Glutamatergic neuron (in vitro differentiated cells): Measurements from ENCODE around the gene LRRC56. TPM values are rescaled to one million over a fixed set of nuclear protein-coding genes. Genes with fewer than 3 reads are reported as not detected.

ENCODE experiments used
- DNase-seq: peaks from one replicate; pipeline ENCODE4 v3.0.0; 2022
- H3K27ac Mint-ChIP-seq: one replicate; pipeline ENCODE4 v1.8.0; 2020; ENCODE audit warnings: mild to moderate bottlenecking, mixed read lengths, inconsistent platforms; ENCODE audit not compliant: unreplicated experiment
- H3K27me3 Mint-ChIP-seq: one replicate; pipeline ENCODE4 v1.8.0; 2020; ENCODE audit warnings: mild to moderate bottlenecking, moderate library complexity, mixed read lengths, inconsistent platforms; ENCODE audit not compliant: unreplicated experiment
- H3K36me3 Mint-ChIP-seq: one replicate; pipeline ENCODE4 v1.8.0; 2020; ENCODE audit warnings: mild to moderate bottlenecking, mixed read lengths, inconsistent platforms; ENCODE audit not compliant: unreplicated experiment
- H3K4me1 Mint-ChIP-seq: one replicate; pipeline ENCODE4 v1.8.0; 2020; ENCODE audit warnings: mild to moderate bottlenecking, low read depth, mixed read lengths, inconsistent platforms; ENCODE audit not compliant: unreplicated experiment
- H3K4me3 Mint-ChIP-seq: one replicate; pipeline ENCODE4 v1.8.0; 2020; ENCODE audit warnings: mild to moderate bottlenecking, mixed read lengths, inconsistent platforms; ENCODE audit not compliant: unreplicated experiment
- H3K9me3 Mint-ChIP-seq: one replicate; pipeline ENCODE4 v1.8.0; 2020; ENCODE audit warnings: mild to moderate bottlenecking, moderate library complexity, mixed read lengths, inconsistent platforms; ENCODE audit not compliant: unreplicated experiment
- CTCF ChIP-seq: fragments of 200-600 bp; sonication (generic); IDR thresholded peaks from one replicate; pipeline ENCODE4 v1.5.0; 2021; ENCODE audit not compliant: partially characterized antibody, unreplicated experiment
- total RNA-seq: library from RNA; stranded (reverse); fragmentation: NEBNext Ultra II Directional; extraction: Animal tissue kit (Norgen Biotek cat#: 25700); gene quantifications from one replicate; pipeline ENCODE4 v1.2.1, GENCODE V29; 2021; ENCODE audit not compliant: unreplicated experiment

LRRC56 gene
- total RNA-seq, 1 donor from 2014 or later: 2.6 TPM

GRCh38 chr11:518463-519202 lies 18.7 kb upstream of the LRRC56 start:
- H3K9me3 Mint-ChIP-seq: peaks cover 14% of the 10 kb centered on the region
- H3K4me1 Mint-ChIP-seq: no peaks in the 10 kb centered on the region
- TF ChIP-seq CTCF: peak; percentile 99
- H3K27ac Mint-ChIP-seq: peak overlapping the region; percentile 33
- H3K27me3 Mint-ChIP-seq: peaks cover 7% of the 10 kb centered on the region
- DNase-seq: peak; percentile 74
- peaks cover 22% of the 10 kb centered on the region for H3K36me3 Mint-ChIP-seq
- H3K4me3 Mint-ChIP-seq: no peak overlapping the region

GRCh38 chr11:520428-521176 lies 16.7 kb upstream of the LRRC56 start:
- peaks cover 18% of the 10 kb centered on the region for H3K36me3 Mint-ChIP-seq
- no peaks in the 10 kb centered on the region for H3K4me1 Mint-ChIP-seq
- H3K9me3 Mint-ChIP-seq: peaks cover 11% of the 10 kb centered on the region
- H3K27ac Mint-ChIP-seq: no peak overlapping the region
- H3K27me3 Mint-ChIP-seq: peaks cover 7% of the 10 kb centered on the region
- no peak for TF ChIP-seq CTCF
- no peak for DNase-seq
- no peak overlapping the region for H3K4me3 Mint-ChIP-seq

GRCh38 chr11:521177-521688 lies 16.1 kb upstream of the LRRC56 start:
- Mint-ChIP-seq H3K36me3 (peaks cover 12% of the 10 kb centered on the region), H3K27me3 (peaks cover 8% of the 10 kb centered on the region), H3K27ac (no peak overlapping the region), H3K4me3 (no peak overlapping the region), H3K4me1 (no peaks in the 10 kb centered on the region), H3K9me3 (peaks cover 8% of the 10 kb centered on the region)
- DNase-seq: no peak
- no peak for TF ChIP-seq CTCF

GRCh38 chr11:526192-526591 lies 11.1 kb upstream of the LRRC56 start:
- Mint-ChIP-seq H3K27ac (no peak overlapping the region), H3K4me1 (peaks cover 2% of the 10 kb centered on the region), H3K9me3 (no peaks in the 10 kb centered on the region), H3K4me3 (no peak overlapping the region), H3K27me3 (peaks cover 4% of the 10 kb centered on the region), H3K36me3 (peaks cover 4% of the 10 kb centered on the region)
- no peak for DNase-seq
- no peak for TF ChIP-seq CTCF
